Loucy (cell line): ENCODE data around the gene LMO4.

Experiments
- CTCF ChIP-seq: fragments of 200-600 bp; sonication (generic); conservative IDR thresholded peaks from 2 replicates; pipeline ENCODE4 v1.5.1; 2014; ENCODE audit warnings: mild to moderate bottlenecking, antibody characterized with exemption, low read length
- EZH2phosphoT487 ChIP-seq: fragments of 200-600 bp; IDR thresholded peaks from 2 replicates; pipeline ENCODE4 v1.6.1; 2018; ENCODE audit warnings: antibody characterized with exemption, mild to moderate bottlenecking, moderate library complexity, borderline replicate concordance

DNA sequence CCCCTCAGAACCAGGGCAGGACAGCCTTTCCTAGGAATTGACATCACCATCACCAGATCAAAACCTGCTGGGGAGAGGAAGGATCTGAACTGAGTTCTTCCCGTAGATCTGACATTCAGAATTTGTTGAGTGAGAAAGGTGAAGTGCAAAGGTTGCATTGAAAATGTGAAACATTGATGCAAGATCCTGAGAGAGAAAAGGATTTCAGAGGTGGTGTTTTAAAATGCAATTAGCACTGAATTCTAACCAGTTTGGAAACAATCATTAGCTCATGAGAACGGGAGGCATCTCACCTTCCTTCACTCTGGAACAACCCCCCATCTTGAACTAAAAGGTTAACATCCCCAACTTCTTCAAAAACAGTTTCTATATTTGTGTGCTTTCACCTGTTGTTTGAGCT is 20.4 kb downstream of the LMO4 start:
- no peak for TF ChIP-seq CTCF
- no peak for TF ChIP-seq EZH2phosphoT487
